ENCODE data around the gene COMT. TPM values are rescaled to one million over a fixed set of nuclear protein-coding genes. Genes with fewer than 3 reads are reported as not detected.

COMT gene
- total and polyA plus RNA-seq, 9 of the 15 experiments (the other 6 are each of a cell fraction or from before 2014, with no cell fraction given), result 12.5 to 351 (median 155) TPM

- TF ChIP-seq POLR2G (IDR thresholded peaks at IDR 0.05; ENCODE audit: low read depth, low read length) (peak; percentile 78), BRD4 (IDR thresholded peaks at IDR 0.05) (no peak), GTF2E2 (tag; IDR thresholded peaks at IDR 0.05) (no peak), KLF6 (CRISPR knock-in tag; IDR thresholded peaks at IDR 0.05; ENCODE audit: borderline replicate concordance) (no peak), KDM4B (IDR thresholded peaks at IDR 0.05; ENCODE audit: borderline replicate concordance in 2 of 2, low read depth in 1 of 2) (peak in 1 of 2 experiments; percentile 10; a peak in 1 of 4 replicates), DIDO1 (tag; IDR thresholded peaks at IDR 0.05; ENCODE audit: low read depth) (no peak), ZBED1 (IDR thresholded peaks at IDR 0.05) (no peak), ELK1 (CRISPR knock-in tag; IDR thresholded peaks at IDR 0.05) (no peak), BDP1 (IDR thresholded peaks at IDR 0.05; ENCODE audit: insufficient read depth, insufficient read length) (no peak), RB1 (IDR thresholded peaks at IDR 0.05; ENCODE audit: low read depth) (no peak), CCNT2 (IDR thresholded peaks at IDR 0.05; ENCODE audit: borderline replicate concordance, extremely low read depth, insufficient read length, low read depth, low read length) (no peak), HEY1 (CRISPR knock-in tag; IDR thresholded peaks at IDR 0.05; ENCODE audit: borderline replicate concordance) (no peak), STAT5B (CRISPR knock-in tag; IDR thresholded peaks at IDR 0.05) (no peak), HNRNPL (IDR thresholded peaks at IDR 0.05; ENCODE audit: low read depth, low read length) (no peak), TEAD4 (IDR thresholded peaks at IDR 0.05; ENCODE audit: low read length) (no peak), TEAD4 (CRISPR knock-in tag; IDR thresholded peaks at IDR 0.05; ENCODE audit: borderline replicate concordance) (no peak), GTF2F1 (IDR thresholded peaks at IDR 0.05; ENCODE audit: low read depth, low read length) (no peak; the same call in 1 of the 2 replicates), ZNF263 (CRISPR knock-in tag; IDR thresholded peaks at IDR 0.05; ENCODE audit: borderline replicate concordance) (no peak), ZNF551 (CRISPR knock-in tag; IDR thresholded peaks at IDR 0.05) (no peak), MEIS2 (IDR thresholded peaks at IDR 0.05; ENCODE audit: partially characterized antibody) (no peak), HNRNPUL1 (IDR thresholded peaks at IDR 0.05; ENCODE audit: low read length) (no peak), NCOA1 (IDR thresholded peaks at IDR 0.05; ENCODE audit: low read depth) (no peak), POLR2H (tag; IDR thresholded peaks at IDR 0.05; ENCODE audit: low read depth) (no peak), CREM (IDR thresholded peaks at IDR 0.05; ENCODE audit: low read depth) (no peak)
- TF ChIP-seq, protein P1, sequence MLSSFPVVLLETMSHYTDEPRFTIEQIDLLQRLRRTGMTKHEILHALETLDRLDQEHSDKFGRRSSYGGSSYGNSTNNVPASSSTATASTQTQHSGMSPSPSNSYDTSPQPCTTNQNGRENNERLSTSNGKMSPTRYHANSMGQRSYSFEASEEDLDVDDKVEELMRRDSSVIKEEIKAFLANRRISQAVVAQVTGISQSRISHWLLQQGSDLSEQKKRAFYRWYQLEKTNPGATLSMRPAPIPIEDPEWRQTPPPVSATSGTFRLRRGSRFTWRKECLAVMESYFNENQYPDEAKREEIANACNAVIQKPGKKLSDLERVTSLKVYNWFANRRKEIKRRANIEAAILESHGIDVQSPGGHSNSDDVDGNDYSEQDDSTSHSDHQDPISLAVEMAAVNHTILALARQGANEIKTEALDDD (IDR thresholded peaks at IDR 0.05), result no peak
- TF ChIP-seq, protein P2, sequence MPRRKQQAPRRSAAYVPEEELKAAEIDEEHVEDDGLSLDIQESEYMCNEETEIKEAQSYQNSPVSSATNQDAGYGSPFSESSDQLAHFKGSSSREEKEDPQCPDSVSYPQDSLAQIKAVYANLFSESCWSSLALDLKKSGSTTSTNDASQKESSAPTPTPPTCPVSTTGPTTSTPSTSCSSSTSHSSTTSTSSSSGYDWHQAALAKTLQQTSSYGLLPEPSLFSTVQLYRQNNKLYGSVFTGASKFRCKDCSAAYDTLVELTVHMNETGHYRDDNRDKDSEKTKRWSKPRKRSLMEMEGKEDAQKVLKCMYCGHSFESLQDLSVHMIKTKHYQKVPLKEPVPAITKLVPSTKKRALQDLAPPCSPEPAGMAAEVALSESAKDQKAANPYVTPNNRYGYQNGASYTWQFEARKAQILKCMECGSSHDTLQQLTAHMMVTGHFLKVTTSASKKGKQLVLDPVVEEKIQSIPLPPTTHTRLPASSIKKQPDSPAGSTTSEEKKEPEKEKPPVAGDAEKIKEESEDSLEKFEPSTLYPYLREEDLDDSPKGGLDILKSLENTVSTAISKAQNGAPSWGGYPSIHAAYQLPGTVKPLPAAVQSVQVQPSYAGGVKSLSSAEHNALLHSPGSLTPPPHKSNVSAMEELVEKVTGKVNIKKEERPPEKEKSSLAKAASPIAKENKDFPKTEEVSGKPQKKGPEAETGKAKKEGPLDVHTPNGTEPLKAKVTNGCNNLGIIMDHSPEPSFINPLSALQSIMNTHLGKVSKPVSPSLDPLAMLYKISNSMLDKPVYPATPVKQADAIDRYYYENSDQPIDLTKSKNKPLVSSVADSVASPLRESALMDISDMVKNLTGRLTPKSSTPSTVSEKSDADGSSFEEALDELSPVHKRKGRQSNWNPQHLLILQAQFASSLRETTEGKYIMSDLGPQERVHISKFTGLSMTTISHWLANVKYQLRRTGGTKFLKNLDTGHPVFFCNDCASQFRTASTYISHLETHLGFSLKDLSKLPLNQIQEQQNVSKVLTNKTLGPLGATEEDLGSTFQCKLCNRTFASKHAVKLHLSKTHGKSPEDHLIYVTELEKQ (CRISPR knock-in tag; IDR thresholded peaks at IDR 0.05), result no peak
Measured at GRCh38 chr22:19973551-19974267, 32.1 kb downstream of the COMT start (continued).
